GM19099 (cell line): Measurements from ENCODE around the gene CCDC169.

Experiments used
- POLR2A ChIP-seq: IDR thresholded peaks from 3 replicates; pipeline ENCODE4 v1.6.1; 2011; ENCODE audit warnings: low read depth; ENCODE audit not compliant: insufficient read length; ENCODE audit errors: extremely low read depth

CCDC169 gene

DNA sequence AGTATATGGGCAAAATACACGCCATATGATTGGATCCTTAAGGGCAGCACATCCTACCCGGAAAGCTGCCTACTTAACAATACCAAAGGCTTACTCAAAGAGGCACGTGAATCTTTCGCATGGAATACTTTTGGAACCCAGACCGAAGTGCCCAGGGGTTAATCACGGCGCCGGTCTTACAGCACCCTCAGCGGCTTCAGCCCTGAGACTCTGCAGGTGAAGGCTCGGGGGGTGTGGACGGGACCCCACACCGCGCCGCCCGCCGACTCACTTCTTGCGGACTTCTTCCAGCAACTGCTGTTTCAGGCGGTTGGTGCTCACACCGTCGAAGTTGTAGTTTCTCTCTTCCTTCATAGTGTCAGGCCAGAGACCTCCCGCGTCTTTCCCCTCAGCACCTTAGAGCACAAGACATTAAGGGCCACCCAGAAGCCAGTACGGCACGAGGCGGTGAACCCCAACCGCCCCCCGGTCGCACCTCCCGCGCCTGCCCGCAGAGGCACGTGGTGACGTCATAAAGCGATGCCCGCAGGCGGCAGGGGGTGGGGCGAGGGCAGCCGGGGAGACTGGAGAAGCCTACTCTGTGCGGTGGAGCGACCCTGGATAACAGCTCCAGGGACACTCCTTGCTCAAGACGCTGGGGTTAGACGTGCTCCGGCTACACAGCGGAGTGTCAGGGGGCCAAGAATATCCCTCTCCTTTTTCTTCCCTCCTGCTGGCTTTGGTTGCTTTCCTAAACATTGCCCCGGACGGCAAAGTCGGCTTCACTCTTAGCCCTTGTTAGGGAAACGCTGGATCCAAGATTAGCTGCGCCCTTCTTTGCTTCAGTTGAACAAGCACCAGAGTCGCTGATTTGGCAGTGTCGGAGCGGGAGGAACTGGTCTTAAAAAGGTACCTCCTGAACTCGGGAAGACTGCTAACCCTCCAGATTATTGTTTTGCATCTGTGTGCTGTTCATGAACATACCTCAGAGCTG lies at the start of gene CCDC169:
Gene CCDC169, minus strand, starts transcription at position 449 of the 973 bp plus-strand sequence. Its CDS starts 95 bp downstream, at position 354.
- TF ChIP-seq POLR2A = no peak

- peak; percentile 21 for TF ChIP-seq POLR2A
Measured at GRCh38 chr13:36346222-36347083, 48.8 kb upstream of the CCDC169 start, which contains the start of gene SPART. SPART (minus strand) TSS chr13:36346394; CDS start chr13:36335830, 10,564 bp downstream.

DNA sequence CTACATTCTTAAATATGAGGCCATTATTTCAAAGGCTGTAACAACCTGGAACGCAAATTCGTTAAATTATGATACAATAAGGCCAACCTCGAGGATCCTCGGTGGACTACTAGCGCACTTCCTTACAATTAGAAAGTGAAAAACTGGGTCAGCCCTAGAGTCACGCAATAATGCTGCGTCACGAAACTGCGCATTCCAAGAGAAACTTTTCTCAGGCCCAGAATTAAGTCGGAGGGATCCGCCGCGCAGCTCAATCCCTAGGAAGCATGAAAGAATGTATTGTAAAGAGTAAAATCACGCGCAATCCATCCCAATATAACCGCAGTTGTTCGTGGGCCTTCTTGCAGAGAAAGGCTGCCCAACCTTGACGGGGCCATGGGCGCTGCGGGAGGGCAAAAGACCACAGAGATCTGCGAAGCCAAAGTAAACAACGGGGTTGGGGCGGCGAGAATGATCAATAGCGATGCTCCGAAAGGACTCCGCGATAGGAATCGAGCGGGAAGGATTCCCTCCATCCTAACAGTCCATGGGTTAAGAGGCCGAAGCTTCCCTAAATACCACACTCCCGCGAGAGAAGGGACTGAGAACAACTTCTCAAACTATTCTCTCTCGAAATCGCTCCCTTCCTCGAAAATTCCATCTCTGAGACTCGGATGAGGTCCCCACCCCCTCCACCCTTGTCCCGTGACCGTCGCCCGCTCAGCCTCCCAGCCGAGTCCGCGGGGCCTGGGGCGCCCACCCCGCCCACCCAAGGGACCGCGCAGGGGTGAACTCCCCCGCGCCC lies 48.0 kb upstream of the CCDC169 start:
- no peak for TF ChIP-seq POLR2A

- TF ChIP-seq POLR2A = no peak
Measured at GRCh38 chr13:36344886-36345437, 47.3 kb upstream of the CCDC169 start.

GRCh38 chr13:36344173-36344572 lies 46.6 kb upstream of the CCDC169 start:
- no peak for TF ChIP-seq POLR2A

DNA sequence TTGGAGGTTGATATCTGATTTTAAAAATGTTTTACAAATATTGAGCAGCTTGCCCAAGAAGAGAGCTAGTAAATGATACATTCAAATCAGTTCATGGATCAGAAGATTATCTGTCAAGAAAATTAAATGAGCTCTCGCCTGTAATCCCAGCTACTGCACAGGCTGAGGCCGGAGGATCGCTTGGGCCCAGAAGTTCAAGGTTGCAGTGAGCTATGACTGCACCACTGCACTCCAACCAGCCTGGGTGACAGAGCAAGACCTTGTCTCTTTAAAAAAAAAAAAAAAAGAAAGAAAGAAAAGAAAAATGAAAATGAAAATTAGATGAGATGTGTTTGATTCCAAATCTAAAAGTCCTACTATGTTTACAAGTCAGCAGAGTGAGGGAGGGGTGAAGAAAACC lies 46.2 kb upstream of the CCDC169 start:
- no peak for TF ChIP-seq POLR2A

- TF ChIP-seq POLR2A = no peak
Measured at GRCh38 chr13:36342715-36343114, 45.1 kb upstream of the CCDC169 start.

DNA sequence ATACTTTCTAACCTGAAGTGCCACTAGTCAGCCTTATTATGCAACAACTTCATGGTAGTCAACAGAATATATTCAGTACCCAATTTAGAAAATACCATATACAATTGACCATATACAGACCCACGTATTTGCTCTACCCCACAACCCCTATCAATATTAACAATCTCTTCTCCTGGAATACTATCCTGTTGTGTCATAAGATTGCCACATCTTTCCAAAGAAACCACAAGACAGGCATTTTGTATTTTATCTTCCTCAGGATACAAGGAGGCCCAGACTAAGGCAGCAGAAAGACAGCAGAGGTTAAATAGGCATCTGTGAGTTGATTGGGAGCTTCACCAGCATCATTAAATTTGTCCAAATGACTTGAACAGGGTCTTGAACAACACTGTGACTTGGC lies 44.1 kb upstream of the CCDC169 start:
- TF ChIP-seq POLR2A = no peak

- TF ChIP-seq POLR2A = no peak
Measured at GRCh38 chr13:36339600-36340155, 42.1 kb upstream of the CCDC169 start.

DNA sequence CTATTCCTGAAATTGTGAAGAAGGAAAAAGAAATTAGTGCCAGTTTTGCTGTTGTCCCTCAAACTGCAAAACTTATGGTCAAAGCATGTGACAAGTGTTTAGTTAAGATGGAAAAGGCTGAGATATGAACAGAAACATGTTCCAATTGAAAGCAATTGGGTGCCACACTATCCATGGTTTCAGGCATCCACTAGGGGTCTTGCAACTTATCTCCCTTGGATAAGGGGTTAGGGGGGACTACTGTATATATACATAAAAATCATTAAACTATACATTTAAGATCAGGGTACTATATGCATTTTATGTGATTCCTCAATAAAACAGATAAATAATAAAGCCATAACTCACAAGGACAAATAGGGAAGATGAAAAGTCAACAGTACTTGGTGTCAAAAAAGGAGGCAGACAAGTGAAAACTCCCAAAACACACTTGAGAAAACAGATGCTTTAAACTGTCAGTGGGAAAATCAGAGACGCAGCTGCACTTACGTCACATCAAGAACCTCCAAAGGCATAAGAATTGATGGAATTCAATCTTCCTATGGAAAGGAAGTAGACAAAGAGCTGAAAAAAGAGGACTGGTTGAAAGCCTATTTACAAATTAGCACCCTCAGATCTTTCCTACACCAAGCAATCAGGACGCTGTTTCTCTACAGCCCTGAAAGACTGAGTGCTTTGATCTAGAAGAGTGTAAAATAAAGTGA lies 40.5 kb upstream of the CCDC169 start:
- TF ChIP-seq POLR2A = no peak

- TF ChIP-seq POLR2A = no peak
Measured at GRCh38 chr13:36332986-36333385, 35.4 kb upstream of the CCDC169 start.

GRCh38 chr13:36331280-36331679 lies 33.7 kb upstream of the CCDC169 start:
- no peak for TF ChIP-seq POLR2A

GRCh38 chr13:36329361-36329760 lies 31.7 kb upstream of the CCDC169 start:
- TF ChIP-seq POLR2A = no peak
